HG03457 (cell line): ENCODE measurements around the gene VDR.

ENCODE experiments used
- ATAC-seq: cut with Tn5 transposase; IDR thresholded peaks from one replicate; pipeline ENCODE4 v1.9.1; 2021; ENCODE audit warnings: moderate number of reproducible peaks; ENCODE audit not compliant: unreplicated experiment

The VDR gene

DNA sequence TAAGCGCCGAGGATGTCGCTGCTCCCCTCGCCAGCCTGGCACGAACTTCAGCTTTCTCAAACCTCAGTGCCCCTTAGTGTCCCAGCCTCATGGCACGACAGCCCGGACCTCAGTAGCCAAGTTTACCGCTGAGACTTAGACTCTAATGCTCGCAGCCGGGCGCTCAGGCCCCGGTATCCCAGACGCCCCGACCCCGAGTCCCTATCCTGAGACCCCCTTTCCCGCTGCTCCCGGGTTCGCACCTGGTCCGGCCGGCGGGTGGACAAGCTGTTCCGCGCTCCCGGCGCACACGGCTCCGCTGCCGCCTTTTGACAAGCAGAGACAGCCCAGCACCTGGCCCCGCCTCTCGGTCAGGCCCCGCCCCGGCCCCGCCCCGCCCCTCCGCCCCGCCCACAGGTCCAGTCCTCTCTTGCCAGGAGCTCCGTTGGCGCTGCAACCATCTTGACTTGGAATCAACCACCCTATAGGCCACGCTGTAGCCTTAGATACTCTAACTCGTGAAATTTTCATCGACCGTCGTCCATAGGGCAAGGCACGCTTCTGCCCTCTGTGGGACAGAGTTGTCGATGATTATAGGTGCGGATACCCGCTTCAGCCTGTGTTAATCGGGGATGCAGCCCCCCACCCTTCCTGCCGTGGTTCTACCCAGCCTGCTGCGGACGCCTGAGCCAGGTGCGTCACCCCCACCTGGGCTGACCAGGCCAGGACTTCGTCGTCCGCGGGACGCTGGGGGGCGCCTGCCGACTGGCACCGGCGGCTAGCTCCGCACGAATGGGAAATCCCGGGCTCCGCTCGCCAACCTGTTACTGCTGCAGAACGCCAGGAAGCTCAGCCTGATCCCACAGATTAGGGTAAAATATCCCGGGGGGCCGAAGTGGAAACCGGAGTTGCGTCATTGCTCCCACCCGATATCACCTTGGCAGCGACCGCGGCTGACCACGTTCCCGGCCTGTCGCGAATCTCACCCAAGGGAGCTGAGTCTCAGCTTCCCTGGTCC lies at the start of gene VDR:
Gene VDR, minus strand, starts transcription at position 282 of the 997 bp plus-strand sequence. CDS start 25,881 bp downstream, outside the sequence.
- peak; percentile 44 for ATAC-seq

DNA sequence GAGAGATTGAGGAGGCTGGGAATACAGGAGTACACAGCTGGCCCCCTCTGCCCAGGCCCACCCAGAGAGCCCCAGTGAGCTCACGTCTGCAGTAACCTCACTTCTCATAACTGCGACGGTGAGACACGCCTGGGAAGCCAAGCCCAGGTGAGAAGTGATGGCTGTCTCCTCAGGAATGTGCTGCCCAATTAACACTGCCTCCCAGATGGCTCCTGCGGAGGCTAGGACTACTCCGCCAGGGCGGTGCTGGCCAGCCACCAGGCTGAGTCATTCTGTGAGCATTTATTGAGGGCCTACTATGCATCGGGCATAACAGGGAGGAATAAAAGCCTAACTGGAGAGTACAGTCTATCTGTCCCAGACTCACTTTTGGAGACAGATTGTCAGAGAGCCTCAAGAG lies 49.3 kb upstream of the VDR start:
- ATAC-seq, result no peak

DNA sequence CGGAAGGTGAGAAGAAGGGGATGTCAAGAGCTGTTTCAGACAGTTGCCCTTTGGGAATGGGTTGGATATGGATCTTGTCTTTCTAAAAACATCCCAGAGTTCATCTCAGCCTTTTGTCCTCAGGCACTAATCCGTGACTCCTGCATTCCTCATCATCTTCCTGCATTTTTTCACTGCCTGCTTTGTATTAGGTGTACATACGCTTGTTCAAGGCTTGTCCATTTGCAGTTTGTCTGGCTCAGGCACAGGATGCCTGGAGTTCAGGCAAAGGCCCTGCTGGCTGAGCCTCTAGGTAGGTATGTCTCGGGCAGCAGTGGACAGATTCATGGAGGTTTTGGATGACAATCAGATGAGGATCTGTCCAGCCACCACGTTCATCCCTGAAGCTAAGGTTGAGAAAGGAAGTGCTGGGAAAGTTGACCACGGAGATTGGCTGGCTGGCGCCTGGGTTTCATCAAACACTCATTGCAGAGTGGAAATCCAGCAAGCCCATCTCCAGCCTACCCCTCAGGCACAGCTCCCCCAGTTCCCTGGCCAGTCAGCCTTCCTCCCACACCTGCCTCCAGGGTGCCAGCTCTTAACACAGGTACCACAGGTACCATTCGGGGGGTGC lies 46.2 kb upstream of the VDR start:
- ATAC-seq, result no peak

DNA sequence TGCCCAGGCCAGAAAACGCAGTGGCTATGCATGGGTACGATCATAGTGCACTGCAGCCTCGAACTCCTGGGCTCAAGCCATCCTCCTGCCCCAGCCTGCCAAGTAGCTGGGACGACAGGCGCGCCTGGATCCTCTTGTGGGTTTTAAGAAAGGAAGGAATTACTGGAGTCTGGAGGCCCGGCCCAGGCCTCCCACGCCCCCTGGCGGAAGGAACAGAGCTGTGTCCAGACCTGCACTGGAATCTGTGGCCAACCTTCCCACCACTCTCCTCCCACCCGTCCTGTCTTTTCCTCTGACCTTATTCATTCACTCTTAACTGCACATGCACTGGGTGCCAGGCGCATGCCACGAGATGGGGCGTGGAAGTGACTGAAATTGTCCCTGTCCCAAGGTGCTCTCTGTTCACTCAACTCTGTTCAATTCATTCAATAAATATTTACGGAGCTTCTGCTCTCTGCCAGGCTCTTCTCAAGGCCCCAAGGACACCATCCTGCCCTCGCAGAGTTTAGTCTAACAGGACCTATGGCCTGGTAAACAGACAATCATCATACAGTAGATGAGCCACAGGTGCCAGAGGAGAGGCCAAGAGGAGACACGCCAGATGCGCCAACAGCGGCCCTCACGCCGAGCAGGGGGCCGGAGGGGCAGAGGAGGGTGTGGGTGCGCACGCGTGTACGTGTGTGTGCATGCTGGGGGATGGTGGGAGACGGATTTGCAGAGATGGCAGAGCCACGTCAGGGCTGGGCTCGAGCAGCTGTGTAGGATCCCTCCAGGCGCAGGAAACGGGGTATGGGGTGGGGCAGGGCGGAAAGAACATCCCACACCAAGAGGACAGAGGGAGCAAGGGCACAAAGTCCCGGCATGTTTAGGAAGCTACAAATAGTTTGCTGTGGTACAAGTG lies 44.9 kb upstream of the VDR start:
- ATAC-seq, result no peak

DNA sequence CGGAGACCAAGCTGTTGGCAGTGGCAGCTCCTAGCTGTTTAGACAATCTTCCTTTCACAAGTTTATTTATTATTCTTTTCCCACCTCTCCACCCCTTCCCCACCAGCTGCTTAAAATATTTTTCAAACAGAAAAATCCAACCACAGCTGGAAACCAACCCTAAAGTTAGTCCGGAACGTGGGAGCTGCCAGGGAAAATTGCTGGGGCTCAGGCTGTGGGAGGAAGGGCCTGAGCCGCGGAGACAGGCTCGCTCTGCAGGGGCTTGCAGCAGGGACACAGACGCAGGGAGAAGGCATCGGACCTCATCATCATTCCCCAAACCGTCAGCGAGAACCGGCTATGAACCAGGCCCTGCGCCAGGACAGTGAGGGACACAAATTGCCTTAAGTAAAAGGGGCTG lies 42.5 kb upstream of the VDR start:
- ATAC-seq, result no peak

DNA sequence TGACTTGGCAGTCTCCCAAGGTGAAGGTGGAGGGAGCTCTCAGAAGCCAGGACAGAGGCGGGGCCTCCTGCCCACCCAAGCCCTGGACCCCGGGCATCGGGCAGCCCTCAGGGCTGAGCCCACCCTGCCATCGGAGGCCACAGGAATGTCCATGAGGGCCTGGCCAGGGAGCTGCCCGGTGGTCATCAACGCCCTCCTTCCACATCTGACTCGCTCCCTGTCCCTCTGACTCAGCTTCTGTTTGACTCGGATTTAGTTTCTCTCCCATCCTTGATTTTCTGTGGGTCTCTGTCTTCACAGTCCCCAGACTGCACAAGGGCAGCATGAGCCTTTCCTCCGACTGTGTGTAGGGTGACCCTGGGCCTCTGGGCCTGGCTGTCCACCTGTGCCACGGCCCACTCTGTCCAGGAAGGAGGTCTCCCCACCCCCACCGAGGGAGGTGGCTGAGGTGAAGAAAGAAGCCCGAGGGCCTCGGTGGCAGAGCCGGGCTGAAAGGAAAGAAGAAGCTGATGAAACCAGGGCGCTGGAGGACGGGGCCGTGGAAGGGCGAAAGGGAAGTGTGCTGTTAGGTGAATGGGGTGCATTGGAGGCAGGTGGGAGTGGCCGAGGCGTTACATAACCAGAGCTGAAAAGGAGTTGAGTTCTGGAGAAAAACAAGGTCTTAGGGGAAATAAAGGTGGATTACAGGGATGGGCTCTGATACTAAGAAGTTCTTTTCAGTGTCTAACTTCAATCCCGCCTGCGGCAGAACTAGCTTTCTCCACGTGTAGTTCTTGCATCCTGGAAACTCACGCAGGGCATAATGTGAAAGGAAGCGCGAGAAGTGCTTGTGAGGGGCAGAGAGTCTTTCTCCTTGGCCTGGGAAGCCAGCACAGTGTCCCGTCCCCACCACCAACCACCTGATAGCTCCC lies 41.9 kb upstream of the VDR start:
- ATAC-seq, result no peak

DNA sequence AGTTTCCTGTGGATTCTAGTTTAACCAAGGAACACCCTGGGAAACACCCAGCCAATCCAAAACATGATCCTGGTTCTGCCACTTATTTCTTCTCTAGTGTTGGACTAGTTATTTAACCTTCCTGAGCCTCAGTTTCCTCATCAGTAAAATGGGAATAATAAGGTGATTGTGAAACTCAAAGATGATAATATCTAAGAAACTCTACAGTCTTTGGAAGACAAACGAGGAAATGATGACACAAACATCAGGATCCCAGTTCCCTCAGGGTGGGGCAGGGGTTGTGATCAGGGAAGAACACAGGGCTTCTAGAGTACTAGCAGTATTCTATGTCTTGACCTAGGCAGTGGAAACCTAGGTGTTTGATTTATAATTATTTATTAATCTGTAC lies 40.5 kb upstream of the VDR start:
- ATAC-seq, result no peak

DNA sequence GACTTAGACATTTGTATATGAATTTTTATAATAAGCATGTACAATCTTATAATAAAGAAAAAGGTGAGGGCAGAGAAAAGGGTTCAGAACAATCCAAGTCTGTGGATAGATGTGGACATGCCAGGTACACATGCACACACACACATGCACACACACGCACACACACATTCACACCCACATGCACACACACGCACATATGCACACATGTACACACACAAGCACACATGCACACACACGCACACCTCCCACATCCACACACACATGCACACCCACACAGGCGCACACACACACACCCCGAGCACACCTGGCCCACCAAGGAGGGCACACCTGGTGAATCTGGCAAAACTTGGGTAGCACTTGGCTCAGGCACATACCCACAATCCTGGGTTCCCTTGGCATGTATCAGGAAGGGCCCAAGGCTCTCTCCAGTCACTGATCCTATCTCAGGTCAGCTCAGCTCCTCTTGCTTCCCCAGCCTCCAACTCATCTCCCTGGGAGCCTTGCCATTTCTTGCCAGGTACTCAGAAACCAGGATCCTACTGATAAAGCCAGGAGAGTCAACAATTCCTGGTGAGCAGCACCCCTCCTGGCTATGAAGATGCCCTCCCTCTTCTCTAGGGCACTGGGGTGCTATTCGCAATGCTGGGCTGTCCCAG lies 40.0 kb upstream of the VDR start:
- no peak for ATAC-seq

DNA sequence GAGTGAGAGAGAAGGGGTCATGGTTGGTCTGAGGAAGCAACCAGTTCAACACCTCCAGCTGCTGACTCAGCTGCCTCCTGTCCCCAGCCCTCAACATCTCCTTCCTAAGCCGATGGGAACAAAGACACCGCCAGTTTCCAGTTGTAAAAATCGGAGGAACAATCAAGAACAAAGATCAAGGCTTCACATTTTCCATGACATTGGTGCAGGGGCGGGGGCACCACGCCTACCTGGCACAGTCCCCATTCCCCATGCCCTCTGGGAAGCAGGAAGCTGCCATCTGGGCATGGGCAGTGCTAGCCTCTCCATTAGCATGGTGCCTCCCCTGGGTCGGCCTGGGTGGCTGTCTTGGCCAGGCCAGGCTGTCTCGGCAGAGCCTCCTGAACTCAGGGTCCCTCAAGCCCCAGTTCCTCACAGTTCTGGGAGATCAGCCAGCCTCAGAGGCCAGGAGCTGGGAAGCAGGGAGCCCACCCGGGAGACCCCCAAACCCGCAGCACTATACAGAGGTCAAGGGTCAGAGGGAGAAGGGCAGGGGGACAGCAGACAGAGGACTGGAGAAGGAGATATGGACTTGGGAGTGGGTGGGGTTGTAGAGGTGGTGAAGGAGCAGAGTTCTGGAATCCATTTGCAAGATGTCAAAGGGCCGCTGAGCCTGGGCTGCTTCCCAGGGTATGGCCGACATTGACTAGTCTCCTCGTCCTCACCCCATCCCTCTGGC lies 39.0 kb upstream of the VDR start:
- ATAC-seq, result no peak

DNA sequence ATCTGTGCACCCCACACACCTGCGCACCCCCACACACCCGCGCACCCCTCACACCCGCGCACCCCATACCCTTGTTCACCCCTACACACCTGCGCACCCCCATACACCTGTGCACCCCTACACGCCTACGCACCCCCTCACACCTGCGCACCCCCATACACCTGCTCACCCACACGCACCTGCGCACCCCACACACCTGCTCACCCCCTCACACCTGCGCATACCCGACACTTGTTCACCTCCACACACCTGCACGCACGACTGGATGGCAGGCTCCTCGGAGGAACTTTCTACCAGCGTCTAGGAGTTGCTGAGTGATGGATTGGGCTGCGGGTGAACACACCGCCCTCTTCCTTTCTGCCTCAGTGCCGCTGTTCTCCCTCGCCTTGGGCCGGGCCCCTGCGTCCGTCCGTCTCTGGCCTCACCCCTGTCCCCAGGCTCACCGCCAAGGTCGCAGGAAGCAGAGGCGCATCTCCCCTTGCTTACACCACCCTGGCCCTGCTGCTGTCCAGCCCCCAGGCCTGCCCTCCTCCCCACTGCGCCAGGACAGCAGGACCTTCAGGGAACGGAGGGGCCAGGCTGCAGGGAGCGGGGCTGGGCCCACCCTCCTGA lies 37.9 kb upstream of the VDR start:
- no peak for ATAC-seq

DNA sequence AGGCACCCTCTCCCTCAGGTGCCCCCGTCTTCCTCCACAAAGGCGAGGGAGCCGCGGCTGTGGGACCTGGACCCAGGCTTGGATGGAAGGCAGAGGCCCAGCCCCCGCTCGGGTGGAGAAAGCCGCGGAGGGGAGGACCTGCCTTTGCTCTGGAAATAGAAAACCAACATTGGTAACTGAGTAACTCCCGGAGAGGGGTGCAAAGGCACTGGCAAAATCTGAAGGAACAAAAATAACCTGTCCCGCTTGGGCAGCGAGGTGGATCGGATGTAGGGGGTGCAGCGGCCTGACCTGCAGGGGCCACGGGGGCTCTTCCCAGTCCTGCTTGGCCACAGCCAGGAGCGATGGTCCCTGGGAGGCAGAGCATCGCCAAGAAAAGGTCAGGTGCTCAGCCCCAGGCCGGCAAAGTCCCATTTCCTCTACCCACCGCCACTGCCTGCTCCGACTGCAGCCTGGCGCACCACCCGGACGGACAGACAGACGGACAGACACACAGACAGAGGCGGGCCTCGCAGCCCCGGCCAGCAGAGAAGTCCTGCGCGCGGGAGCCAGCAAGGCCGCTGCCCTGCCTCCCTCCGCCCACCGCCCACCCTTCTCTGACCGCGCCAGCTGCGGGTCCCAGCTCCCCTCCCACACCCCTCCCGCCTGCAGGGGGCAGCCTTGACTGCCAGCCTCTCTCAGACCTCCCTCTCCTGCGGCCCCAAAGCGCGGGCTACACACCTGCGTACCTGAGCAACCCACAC lies 37.2 kb upstream of the VDR start:
- no peak for ATAC-seq

DNA sequence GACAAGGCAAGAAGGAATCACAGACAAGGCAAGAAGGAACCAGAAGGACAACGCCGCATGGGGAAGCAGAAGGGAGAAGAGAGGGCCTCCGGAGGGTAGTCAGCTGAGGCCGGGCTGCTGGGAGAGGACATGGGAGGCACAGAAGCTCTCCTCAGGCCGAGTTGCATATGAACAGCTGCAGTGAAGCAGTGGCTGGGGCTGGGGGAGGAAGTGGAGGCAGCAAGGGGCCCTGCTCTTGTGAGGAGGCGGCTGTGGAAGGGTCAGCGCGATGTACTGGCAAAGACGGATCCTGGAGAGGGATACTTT lies 36.6 kb upstream of the VDR start:
- no peak for ATAC-seq

DNA sequence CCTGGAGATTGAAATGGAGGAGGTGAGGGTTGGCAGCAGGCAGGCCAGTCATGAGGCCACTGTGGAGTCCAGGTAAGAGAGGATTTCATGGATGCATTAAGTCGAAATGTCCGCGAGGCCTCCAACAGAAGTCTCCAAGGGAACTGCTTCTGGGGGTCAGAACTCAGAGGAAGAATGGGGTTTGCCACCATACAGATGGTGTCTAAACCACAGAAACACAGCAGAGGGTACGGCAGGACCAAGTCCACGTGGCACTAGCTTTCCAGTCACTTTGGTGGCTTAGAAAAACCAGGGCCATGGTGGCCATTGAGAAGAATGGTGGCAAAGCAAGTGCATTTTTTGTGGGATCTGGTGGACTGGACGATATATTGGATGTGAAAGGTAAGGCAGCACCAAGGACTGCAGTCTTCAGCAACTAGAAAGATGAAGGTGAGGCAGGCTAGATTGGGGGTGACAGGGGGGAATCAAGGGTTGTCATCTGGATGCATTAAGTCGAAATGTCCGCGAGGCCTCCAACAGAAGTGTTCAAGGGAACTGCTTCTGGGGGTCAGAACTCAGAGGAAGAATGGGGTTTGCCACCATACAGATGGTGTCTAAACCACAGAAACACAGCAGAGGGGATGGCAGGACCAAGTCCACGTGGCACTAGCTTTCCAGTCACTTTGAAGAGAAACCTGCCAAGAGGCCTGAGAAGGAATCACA lies 36.1 kb upstream of the VDR start:
- no peak for ATAC-seq

DNA sequence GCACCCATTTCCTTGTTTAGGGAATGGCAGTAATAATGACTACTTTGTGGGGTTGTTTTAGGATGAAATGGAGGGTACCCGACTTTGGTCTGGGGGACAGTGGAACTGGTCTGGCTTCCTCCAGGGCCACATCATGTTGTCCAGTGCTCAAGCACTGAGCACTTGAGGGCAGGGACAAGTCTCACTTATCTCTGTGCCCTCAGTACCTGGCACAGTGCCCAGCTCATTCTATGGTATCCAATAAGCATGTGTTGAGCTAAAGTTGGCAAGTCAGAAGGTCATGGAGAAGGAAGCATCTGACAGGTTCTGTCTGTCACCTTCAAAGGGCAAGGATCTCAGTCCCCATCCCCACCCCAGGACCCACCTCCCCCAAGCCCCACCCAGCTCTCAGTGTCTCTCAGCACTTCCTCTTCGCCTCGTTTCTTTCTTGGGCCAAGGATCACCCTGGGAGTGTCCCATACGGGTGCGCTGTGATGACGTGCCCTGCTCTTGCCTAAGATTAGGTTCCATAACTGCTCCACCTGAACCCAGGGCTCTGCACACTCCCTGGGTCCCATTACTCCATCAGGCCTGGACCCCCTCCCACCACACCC lies 34.3 kb upstream of the VDR start:
- ATAC-seq, result no peak

DNA sequence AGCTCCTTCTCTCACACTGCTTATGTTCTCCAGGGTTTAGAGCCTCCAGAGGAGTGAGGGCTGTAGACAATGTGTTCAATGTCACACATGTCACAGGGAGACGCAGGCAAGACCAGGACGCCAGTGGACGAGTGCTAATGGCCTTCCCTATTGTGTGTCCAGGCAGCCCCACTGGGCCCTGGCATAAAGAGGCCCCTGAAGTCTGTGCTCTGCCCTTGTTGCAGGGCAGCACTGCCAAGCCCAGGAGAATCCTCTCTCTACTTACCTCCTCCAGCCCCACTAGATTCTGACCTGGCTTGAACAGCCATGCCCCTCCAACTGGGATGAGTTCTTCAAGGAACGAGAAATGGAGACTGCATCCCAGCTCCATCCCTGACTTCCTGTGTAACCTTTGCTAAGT lies 33.8 kb upstream of the VDR start:
- ATAC-seq, result no peak

DNA sequence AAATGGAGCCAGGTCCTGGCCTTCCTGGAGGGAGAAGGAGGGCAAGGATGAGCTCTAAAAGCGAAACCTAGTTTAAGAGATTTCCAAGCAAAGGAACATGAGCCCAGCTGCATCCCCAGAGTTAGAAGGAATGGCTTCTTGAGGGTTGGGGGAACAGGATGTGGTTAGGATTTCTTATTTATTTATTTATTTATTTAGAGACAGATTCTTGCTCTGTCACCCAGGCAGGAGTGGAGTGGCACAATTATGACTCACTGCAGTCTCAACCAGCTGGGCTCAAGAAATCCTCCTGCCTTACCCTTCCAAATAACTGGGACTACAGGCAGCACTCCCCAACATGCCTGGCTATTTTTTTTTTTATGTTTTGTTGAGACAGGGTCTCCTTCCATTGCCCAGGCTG lies 33.3 kb upstream of the VDR start:
- no peak for ATAC-seq

DNA sequence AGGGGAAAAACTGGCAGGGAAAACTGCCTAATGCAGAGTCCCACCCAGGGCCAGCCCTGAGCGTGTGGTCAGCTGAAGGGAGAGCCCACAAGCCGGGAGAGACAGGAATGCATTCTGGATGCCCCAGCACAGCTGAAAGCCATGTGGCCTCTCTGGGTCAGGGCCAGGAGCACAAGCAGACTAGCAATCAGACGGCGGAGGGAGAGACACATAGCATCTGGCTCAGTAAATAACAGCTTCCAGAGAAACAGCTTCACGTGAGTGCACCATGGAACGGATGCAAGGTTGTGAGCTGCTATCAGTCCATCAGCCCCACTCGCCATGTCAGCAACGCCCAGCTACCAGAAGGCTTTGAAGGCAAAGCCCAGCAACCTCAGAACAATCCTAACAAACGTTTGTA lies 30.4 kb upstream of the VDR start:
- no peak for ATAC-seq
